Neural crest cell (in vitro differentiated cells): ENCODE data around the gene REP15. TPM values are rescaled to one million over a fixed set of nuclear protein-coding genes. Genes with fewer than 3 reads are reported as not detected.

Experiments
- total RNA-seq: library from RNA; stranded (reverse); gene quantifications from 2 replicates; pipeline ENCODE4 v1.2.1, GENCODE V29; 2021

REP15 gene
- total RNA-seq, 1 donor from 2014 or later, result 1.5 TPM

Other genes starting within 250 kb of the REP15 start
- not detected in 2 replicates for gene SMCO2, start 249.7 kb upstream of the REP15 start, total RNA-seq
- gene PPFIBP1, start 172.2 kb upstream of the REP15 start, total RNA-seq, result 47.5 and 49.2 TPM in 2 replicates
- 35.4 and 36.7 TPM in 2 replicates for gene MRPS35, start 14.4 kb downstream of the REP15 start, total RNA-seq
- gene KLHL42, start 83.8 kb downstream of the REP15 start, total RNA-seq, result 36.4 and 38.5 TPM in 2 replicates
- not detected in 2 replicates for gene MANSC4, start 83.8 kb downstream of the REP15 start, total RNA-seq